OCI-LY3 (cell line): ENCODE results near the gene CACNA2D3.

Experiments
- CTCF ChIP-seq: fragments of 200-600, 300-600 bp; sonication (generic); IDR thresholded peaks from 2 replicates; pipeline ENCODE4 v1.5.1; 2014; ENCODE audit warnings: antibody characterized with exemption, low read length, low read depth
- EZH2phosphoT487 ChIP-seq: fragments of 200-600 bp; shearing (Covaris generic); IDR thresholded peaks from 2 replicates; pipeline ENCODE4 v1.6.1; 2018; ENCODE audit warnings: antibody characterized with exemption, mixed run types, low read depth

- no peak for TF ChIP-seq CTCF
- no peak for TF ChIP-seq EZH2phosphoT487
Observed at GRCh38 chr3:54573858-54574257, 451.5 kb downstream of the CACNA2D3 start.
